Measurements from ENCODE around the gene AUTS2. TPM values are rescaled to one million over a fixed set of nuclear protein-coding genes. Genes with fewer than 3 reads are reported as not detected.
A peak's percentile ranks its signal among the peaks of the same experiment; 100 is the strongest.

AUTS2 gene
- total RNA-seq, 4 donors from 2014 or later, result 29.8 to 114 (median 59.4) TPM

- H3K27me3 ChIP-seq, result no peaks in the 10 kb centered on the region
- H3K4me3 ChIP-seq, result no peak overlapping the region
- H3K9me3 ChIP-seq, result no peaks in the 10 kb centered on the region
- H3K36me3 ChIP-seq, result no peaks in the 10 kb centered on the region
- DNase-seq, result no peak
- peaks cover 0 to 25% (median 8%) of the 10 kb centered on the region in 4 donors for H3K4me1 ChIP-seq
- in situ Hi-C loops (cut with MboI; ENCODE audit: low pct_ligation_motif_present in 1 of 4, low pct_unique_long_range_greater_than_20kb in 1 of 4, low sequenced_read_pairs in 3 of 4) (no loop called here), intact Hi-C loops (cut with DNase I; ENCODE audit: low total_unique reads) (no loop called here)
- whole genome bisulfite sequencing, 2 donors (ENCODE audit: low coverage in 1 of 2), result 84 to 91% methylated on average over 6 to 7 of the region's 7 CpGs
- TF ChIP-seq POLR2AphosphoS5 (IDR thresholded peaks at IDR 0.05), result no peak
- no peak for TF ChIP-seq EP300 (IDR thresholded peaks at IDR 0.05; ENCODE audit: low read depth)
- no peak for TF ChIP-seq POLR2A (IDR thresholded peaks at IDR 0.05)
- no peak for TF ChIP-seq CTCF (IDR thresholded peaks at IDR 0.05)
- H3K27ac ChIP-seq, result peak overlapping the region; percentile 72 to 85 (median 81)
These were observed 1132.3 kb downstream of the AUTS2 start for GRCh38 chr7:70730451-70731110.

- Histone ChIP-seq H3K36me3 (no peaks in the 10 kb centered on the region), H3K4me3 (no peak overlapping the region), H3K9me3 (no peaks in the 10 kb centered on the region), H3K4me1 (peaks cover 0 to 38% (median 18%) of the 10 kb centered on the region in 4 donors), H3K27ac (no peak overlapping the region), H3K27me3 (no peaks in the 10 kb centered on the region)
- no peak for DNase-seq
- TF ChIP-seq POLR2A (IDR thresholded peaks at IDR 0.05) (no peak), CTCF (IDR thresholded peaks at IDR 0.05) (no peak), EP300 (IDR thresholded peaks at IDR 0.05; ENCODE audit: low read depth) (no peak), POLR2AphosphoS5 (IDR thresholded peaks at IDR 0.05) (no peak)
- intact Hi-C loops (cut with DNase I; ENCODE audit: low total_unique reads) (no loop called here), in situ Hi-C loops (cut with MboI; ENCODE audit: low pct_ligation_motif_present in 1 of 4, low pct_unique_long_range_greater_than_20kb in 1 of 4, low sequenced_read_pairs in 3 of 4) (no loop called here)
- WGBS, 2 donors (ENCODE audit: low coverage in 1 of 2), result 63 to 86% methylated on average over 2 of the region's 2 CpGs
These were observed 1134.8 kb downstream of the AUTS2 start for GRCh38 chr7:70733090-70733489.

GRCh38 chr7:70734411-70734810 is 1136.1 kb downstream of the AUTS2 start:
- in situ Hi-C loops (cut with MboI; ENCODE audit: low pct_ligation_motif_present in 1 of 4, low pct_unique_long_range_greater_than_20kb in 1 of 4, low sequenced_read_pairs in 3 of 4) (no loop called here), intact Hi-C loops (cut with DNase I; ENCODE audit: low total_unique reads) (no loop called here)
- no peak for DNase-seq
- Histone ChIP-seq H3K4me1 (peaks cover 4 to 37% (median 12%) of the 10 kb centered on the region in 4 donors), H3K36me3 (no peaks in the 10 kb centered on the region), H3K27ac (no peak overlapping the region), H3K9me3 (no peaks in the 10 kb centered on the region), H3K27me3 (no peaks in the 10 kb centered on the region), H3K4me3 (no peak overlapping the region)
- WGBS, 2 donors (ENCODE audit: low coverage in 1 of 2), result 86 to 93% methylated on average over 2 of the region's 2 CpGs
- TF ChIP-seq POLR2AphosphoS5 (IDR thresholded peaks at IDR 0.05) (no peak), EP300 (IDR thresholded peaks at IDR 0.05; ENCODE audit: low read depth) (no peak), POLR2A (IDR thresholded peaks at IDR 0.05) (no peak), CTCF (IDR thresholded peaks at IDR 0.05) (no peak)

GRCh38 chr7:70735313-70735712 is 1137.0 kb downstream of the AUTS2 start:
- 89 to 92% methylated on average over 8 to 11 of the region's 11 CpGs for WGBS, 2 donors (ENCODE audit: low coverage in 1 of 2)
- no peak overlapping the region for H3K4me3 ChIP-seq
- no peak overlapping the region for H3K27ac ChIP-seq
- DNase-seq, result no peak
- in situ Hi-C loops (cut with MboI; ENCODE audit: low pct_ligation_motif_present in 1 of 4, low pct_unique_long_range_greater_than_20kb in 1 of 4, low sequenced_read_pairs in 3 of 4), result no loop called here
- H3K36me3 ChIP-seq, result no peaks in the 10 kb centered on the region
- no peaks in the 10 kb centered on the region for H3K27me3 ChIP-seq
- intact Hi-C loops (cut with DNase I; ENCODE audit: low total_unique reads), result no loop called here
- no peak for TF ChIP-seq POLR2AphosphoS5 (IDR thresholded peaks at IDR 0.05)
- TF ChIP-seq EP300 (IDR thresholded peaks at IDR 0.05; ENCODE audit: low read depth), result no peak
- no peak for TF ChIP-seq POLR2A (IDR thresholded peaks at IDR 0.05)
- no peak for TF ChIP-seq CTCF (IDR thresholded peaks at IDR 0.05)
- H3K9me3 ChIP-seq, result no peaks in the 10 kb centered on the region
- H3K4me1 ChIP-seq, result peaks cover 4 to 31% (median 11%) of the 10 kb centered on the region in 4 donors
